Posterior vena cava (tissue), 2 donors: ENCODE results near the gene PIH1D1. TPM values are rescaled to one million over a fixed set of nuclear protein-coding genes. Genes with fewer than 3 reads are reported as not detected.
A peak's percentile ranks its signal among the peaks of the same experiment; 100 is the strongest.

ENCODE experiments used
- DNase-seq: peaks from one replicate; pipeline ENCODE4 v3.0.0-alpha.2; 2020; ENCODE audit warnings: low spot score
- intact Hi-C, 2 donors: fragments of 100-400 bp; cut with DNase I; formaldehyde crosslinking; loops; one replicate each; pipeline versions ENCODE4 v1.14.1 to v1.14.2; 2022 to 2023
- total RNA-seq, 2 donors: library from RNA; stranded (reverse); fragmentation: NEBNext Ultra II Directional; extraction: Animal tissue kit (Norgen Biotek cat#: 25700); gene quantifications; one replicate each; pipeline ENCODE4 v1.2.1, GENCODE V29; 2021
- donor health status: DM: yes; HTN: yes; CAD: no.
- donor health status: DM: yes; HTN: yes; CAD: no.

Gene PIH1D1
- total RNA-seq, 2 donors from 2014 or later, result 34.4 to 36.6 TPM

DNA sequence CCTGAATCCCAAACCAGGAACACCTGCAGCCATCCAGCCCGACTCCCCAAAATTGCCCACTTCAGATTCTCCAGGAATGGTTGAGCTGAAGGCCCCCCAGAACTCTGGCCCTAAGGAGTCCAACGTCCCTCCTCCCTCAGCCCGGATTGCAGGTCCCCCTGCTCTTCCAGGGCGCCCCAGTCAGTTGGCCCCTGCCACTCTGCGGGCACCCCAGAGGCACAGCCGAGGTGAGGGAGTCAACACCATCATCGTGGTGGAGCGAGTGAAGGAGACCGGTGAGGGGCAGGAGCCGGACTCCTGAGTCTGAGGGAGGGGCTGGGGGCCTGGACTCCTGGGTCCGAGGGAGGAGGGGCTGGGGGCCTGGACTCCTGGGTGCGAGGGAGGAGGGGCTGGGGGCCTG is 24.3 kb downstream of the PIH1D1 start:
- intact Hi-C loops, result no loop called here
- no peak for DNase-seq

DNA sequence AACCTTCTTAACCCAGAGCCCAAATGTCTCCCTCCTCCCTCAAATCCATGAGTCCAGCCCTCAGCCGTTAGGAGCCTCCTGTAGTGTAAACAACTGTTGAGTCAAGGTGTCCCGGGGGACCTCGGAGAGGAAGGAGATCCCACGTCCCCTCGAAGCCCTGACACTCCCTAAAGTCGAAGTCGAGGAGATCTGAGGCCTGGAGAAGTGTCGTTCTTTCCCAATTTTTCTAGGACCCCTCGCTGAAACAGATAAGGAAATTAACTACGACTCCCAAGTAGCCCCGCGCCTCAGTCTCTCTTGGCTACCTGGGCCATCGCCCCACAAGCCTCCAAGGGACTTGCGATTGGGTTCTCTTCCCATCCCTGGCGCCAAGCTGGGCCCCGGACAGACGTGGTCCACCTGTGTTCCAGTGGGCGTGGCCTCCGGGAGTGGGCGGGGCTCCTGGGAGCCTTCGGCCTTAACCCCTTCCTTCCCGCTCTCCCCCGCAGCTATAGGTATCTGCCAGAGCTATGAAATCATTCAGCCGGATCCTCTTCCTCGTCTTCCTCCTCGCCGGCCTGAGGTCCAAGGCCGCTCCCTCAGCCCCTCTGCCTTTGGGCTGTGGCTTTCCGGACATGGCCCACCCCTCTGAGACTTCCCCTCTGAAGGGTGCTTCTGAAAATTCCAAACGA is 25.6 kb downstream of the PIH1D1 start:
- intact Hi-C loops, result no loop called here

DNA sequence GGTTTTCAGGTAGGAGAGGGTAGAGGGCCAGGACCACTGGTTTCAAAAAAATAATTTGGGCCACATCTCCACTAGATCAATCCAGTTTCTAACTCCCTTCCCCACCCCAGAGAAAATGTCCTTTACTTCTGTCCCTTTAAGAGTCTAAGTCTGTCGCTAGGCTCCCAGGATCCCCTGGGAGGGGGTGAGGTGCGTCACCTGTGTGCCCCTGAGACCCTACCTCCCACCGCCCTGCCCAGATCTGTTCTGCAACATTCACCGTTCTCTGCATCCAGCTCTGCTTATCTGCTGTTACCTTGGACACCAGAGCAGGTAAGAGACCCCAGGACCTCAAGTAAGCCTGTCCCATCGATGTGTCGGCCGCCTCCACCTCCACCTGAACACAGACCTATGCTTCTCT is 26.4 kb downstream of the PIH1D1 start, which contains the start of gene GFY:
Gene GFY (plus strand): TSS at position 211 of the 400 bp plus-strand sequence. CDS start 1,043 bp downstream, outside the sequence.
- DNase-seq, result no peak
- intact Hi-C loops, result no loop called here

More for the DNA sequence above, 25.6 kb downstream of the PIH1D1 start:
- no peak for DNase-seq

DNA sequence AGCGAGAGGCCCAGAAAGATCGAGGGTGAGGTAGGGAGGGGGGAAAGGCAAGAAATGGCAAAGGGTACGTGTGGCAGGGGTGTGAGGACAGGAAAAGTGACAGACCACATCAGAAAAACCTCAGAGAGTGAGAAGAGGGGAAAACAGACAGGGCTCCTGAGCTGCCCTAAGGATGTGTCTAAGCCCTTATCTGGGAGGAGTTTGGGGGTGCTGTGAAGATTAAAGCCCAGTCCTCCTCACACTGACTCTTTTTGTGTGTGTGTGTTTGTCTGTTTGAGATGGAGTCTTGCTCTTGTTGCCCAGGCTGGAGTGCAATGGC is 27.7 kb downstream of the PIH1D1 start:
- no peak for DNase-seq
- intact Hi-C loops, result no loop called here

DNA sequence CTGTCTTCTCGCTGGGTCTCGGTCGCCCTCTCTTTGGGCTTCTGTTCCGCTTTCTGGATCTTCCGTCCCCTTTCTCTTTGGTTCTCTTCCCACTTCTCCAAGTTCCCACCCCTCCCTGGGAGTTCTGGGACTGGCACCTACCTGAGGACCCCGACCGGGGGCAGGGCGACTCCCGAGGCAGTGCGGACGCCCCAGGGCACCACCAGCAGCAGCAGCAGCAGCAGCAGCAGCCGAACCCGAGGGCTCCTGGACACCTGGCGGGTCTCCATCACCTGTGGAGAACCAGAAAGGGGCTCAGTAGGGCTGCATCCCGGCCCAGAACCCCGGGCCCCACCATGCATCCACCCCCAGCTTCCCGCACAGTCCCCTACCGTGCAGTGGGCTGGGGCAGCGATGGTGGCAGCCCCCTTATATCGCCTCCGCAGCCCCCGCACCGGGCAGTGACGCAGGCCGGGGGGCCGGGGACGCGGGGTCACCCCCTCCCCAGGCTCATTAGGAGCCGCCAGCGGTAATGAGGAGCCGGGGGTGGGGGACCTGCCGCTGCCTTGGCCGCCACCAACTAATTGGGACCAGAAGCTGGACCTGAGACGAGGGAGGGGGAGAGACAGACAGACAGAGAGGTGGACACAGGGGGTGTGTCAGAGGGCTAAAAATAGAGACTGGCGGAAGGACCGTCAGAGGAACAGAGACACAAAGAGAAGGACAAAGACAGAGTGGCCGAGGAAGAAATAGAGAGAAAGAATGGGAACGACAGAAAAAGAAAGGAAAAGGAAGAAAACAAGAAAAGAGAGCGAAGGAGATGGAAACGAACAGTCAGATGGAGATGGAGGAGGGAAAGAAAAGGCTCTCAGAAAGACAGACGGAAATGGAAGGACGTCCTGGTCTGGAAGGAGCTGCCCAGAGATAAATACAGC is 28.3 kb downstream of the PIH1D1 start, which contains the start of gene PTH2:
Gene PTH2 (minus strand): TSS at position 371 of the 914 bp plus-strand sequence. CDS start 102 bp downstream, at position 269.
- intact Hi-C loops, result no loop called here
- no peak for DNase-seq

DNA sequence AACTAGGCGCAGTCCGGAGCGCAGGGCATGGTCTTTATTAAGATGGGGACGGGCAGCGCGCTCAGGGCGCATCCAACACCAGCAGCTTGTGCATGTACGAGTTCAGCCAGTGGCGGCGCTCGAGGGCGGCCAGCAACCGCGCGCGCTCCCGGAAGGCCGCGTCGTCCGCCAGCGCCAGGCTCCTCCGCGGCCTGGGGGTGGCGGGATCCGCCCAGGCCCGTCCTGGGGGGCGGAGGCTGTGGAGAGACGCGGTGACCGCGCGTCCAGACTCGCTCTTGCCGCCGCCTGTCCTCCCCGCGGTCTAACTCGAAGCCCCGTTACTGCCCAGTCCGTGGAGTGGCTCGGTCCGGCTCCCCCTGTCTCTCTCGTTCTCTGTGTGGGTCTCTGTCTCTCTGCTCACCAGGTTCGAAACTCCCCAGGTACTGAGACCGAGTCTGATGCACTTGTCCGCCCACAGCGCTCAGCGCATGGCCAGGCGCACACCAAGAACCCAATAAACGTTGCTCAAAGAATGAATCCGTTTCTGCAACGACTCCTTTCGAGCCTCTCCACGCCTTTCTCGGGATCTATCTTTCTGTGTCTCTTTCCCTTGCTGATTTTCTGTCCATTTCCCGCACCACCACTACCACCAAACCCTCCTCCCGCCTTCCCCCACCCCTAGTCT is 29.1 kb downstream of the PIH1D1 start:
- intact Hi-C loops, result no loop called here

DNA sequence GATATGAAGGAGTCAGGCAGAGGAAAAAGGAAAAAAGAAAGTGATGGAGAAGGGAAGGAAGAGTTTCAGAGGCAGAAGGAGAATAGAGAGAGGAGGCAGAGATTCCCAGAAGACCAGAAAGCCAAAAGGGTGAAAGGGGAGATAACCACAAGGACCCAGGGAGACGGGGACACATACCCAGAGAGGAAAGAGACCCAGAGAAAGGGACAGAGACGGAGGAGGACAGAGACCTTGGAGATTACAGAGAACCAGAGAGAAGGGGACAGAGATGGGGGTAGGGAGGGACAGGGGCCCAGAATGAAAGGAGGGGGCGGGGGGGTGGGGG is 29.8 kb downstream of the PIH1D1 start:
- intact Hi-C loops, result no loop called here

More for the DNA sequence above, 29.1 kb downstream of the PIH1D1 start:
- no peak for DNase-seq

DNA sequence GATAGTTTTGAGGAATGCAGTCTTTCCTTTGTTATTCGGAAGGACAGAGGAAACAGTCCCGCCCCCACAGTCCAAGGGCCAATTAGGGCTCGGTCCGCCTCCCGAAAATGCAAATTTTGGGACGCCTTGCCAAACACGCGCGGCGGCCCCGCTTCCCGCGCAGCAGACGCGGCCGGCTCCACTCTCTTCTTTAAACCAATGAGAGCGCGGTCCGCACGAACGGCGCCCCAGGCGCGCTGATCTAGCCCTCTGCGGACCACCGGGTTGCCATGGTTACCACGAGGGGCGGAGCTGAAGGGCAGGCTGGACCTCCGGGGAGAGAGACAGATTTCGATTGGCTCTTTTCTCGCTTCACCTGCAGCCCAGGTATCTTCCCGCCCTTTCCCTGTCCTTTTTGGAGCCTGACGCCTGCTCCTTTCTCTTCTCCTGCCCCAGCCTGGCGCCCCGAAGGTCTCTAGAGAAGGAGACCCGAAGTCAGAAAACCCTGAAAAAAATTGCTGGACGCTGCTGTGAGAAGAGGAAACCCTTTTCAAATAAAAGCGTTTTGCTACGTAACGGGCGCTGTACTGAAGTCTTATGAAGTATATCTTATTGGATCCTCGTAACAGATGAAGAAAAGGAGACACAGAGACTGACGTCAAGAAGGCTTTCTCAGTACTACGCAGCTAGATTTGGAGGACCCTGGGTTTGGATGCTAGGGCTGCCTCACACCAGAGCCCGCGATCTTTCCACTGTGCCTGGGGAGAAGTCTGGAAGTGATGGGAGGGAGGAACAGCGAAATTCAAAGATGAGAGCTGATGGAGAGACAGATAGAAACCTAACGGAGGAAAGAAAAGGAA is 30.4 kb downstream of the PIH1D1 start:
- intact Hi-C loops, result no loop called here
- DNase-seq, result peak; percentile 85

More for the DNA sequence above, 29.8 kb downstream of the PIH1D1 start:
- DNase-seq, result no peak

DNA sequence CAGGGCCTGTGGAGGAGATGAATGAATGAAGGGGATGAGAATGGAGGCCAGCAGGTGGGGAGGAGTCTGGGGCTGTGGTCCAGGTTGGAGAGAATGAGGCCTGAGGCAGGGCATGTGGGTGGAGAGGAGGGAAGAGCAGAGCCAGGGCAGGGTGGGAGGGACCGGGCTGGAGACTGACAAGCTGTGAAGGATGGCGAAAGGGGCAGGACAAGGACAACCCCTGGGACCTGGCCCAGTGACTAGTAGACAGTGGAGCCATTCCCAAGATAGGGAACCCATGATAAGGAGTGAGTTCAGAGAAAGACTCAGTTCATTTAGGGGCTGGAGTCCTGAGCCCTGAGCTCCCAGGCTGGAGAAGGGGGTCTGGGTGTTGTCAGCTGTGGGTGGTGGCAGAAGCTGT is 31.4 kb downstream of the PIH1D1 start:
- intact Hi-C loops, result no loop called here
- DNase-seq, result no peak

DNA sequence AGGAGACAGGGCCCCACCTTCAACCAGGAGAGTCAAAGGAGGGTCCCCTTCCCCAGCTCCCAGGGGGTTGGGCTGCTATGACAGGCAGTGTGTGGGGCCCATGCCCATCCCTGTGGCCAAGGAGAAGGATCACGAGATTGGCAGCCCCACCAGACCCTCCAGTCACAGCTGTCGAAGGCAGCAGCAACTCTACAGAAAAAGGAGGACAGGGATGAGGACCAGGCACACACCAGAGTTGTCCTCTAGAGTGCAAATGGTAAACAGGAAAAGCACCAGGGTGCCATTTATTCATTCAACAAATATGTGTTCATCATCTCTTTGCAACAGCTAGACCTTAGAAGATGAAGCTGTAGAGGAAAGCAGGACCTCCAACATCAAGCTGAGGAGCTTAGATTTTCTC is 32.4 kb downstream of the PIH1D1 start:
- intact Hi-C loops, result no loop called here

DNA sequence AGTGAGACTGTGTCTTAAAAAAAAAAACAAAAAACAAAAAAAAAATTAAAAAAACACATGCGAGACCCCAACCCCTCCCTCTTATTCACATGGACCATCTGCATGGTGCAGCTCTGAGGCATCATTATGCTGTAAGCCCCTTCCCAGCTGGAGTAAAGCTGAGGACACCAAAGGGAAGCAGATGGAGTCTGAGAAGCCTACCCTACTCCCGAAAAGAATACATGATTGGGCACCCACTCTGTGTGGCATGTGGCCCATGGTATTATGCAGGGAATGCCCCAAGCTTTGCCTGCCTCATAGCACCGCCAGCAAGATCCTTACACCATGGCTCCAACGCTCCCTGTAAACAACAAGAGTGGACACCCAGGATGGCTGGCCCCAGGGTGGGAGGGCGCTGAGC is 33.1 kb downstream of the PIH1D1 start:
- DNase-seq, result no peak
- intact Hi-C loops, result no loop called here

More for the DNA sequence above, 32.4 kb downstream of the PIH1D1 start:
- DNase-seq, result no peak

DNA sequence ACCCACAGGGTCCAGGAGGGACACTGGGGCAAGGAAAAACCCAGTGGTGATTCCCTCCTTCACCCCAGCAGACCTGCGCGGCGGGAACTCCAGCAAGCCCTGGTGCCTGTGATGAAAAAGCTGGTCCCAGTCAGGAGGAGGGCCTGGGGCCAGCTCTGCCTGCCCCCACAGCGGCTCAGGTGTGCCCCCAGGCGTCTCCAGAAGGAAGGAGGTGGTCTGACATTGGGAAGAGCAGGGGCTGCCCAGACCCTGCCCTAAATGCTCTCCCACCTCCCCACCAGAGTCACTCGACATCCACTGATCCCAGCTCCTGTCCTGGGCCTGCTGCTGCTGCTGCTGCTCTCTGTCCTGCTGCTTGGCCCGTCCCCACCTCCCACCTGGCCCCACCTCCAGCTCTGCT is 34.5 kb downstream of the PIH1D1 start:
- intact Hi-C loops, result no loop called here
- no peak for DNase-seq

DNA sequence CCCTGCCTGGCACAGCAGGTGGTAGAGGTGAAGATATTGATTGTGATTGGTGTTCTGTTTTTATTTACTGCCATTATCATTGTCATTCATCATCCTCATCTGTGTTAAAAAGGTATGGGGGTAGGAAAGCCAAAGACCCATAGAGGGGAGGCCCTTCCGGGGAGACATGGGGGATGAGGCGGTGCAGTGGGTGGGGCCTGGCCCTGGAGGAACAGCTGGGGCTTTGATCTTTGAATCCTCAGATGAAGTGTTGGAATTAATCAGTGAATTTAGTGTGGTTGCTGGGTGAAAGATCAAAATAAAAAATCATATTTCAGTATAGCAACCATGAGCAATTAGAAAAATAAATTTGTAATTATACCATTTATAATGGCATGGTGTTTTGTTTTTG is 35.8 kb downstream of the PIH1D1 start:
- intact Hi-C loops, result no loop called here
- DNase-seq, result no peak

DNA sequence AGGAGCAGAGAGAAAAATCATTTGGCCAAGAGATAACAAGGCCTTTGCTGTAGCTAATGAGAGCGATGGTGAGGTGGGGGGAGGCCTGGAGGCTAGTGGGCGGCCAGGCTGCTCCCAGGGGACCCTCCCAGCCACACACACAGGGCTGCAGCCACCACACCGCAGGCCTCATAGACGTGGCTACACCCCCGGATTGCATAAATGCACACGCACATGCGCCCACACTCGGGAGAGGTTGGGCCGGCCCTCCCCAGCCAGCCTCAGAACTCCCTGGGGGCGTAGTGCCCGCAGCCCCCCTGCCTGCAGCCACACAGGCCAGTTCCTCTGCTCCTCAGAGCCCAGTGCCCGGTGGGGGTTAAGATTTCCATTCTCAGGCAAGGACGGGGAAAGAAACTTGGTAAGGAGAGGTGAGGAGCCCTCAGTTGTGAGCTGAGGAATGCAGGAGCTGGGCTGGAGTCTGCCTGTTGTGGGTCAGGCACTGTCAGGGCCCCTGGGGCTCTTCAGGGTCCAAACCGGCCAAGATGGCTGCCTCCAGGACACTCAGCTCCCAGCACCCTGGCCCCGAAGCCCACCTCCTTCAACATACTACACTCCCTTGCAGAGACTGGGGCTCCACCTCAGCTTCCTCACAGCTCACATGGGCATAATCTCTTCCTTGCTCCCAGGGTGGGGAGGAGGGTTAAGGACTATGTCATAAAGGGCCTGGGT is 36.4 kb downstream of the PIH1D1 start:
- intact Hi-C loops, result no loop called here

DNA sequence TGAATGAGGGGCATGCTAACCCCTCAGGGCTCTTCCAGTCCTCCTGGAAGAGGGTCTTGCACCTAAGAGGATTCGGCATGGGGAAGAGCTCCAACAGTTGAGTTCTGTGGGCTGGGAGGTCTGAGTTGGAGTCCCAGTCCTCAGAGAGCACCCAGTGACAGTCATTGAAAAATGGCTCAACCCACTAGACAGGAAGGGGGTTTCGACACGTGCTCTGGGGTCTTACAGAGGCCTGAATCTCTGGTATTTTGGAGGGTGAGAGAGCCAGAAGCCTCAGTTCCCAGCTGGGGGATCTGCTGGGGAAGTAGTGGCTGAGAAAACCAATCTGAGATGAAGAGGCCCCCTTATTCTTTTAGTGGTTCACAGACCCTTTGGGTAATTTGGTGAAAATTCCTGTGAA is 37.4 kb downstream of the PIH1D1 start:
- no peak for DNase-seq

More for the DNA sequence above, 36.4 kb downstream of the PIH1D1 start:
- no peak for DNase-seq

DNA sequence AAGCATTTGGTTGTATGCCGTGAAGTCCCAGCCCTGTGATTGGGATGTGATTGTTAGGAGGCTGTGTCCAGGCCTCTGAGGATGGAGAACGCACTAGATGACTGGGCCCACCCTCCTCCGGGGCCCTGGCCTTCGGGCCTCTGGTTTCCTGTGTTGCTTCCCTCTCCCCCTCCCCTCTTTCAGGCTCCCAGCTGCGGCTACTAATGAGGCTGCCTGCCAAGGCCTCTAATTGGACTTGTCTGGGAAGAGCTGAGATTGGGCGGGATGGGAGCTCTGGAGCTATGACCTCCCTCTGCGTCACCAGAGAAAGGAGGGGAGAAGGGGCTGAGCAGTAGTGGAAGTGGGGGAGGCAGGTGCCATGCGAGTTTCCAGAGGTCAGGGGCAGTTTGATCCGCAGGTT is 38.3 kb downstream of the PIH1D1 start:
- DNase-seq, result no peak
- intact Hi-C loops, result no loop called here

More for the DNA sequence above, 37.4 kb downstream of the PIH1D1 start:
- intact Hi-C loops, result no loop called here

DNA sequence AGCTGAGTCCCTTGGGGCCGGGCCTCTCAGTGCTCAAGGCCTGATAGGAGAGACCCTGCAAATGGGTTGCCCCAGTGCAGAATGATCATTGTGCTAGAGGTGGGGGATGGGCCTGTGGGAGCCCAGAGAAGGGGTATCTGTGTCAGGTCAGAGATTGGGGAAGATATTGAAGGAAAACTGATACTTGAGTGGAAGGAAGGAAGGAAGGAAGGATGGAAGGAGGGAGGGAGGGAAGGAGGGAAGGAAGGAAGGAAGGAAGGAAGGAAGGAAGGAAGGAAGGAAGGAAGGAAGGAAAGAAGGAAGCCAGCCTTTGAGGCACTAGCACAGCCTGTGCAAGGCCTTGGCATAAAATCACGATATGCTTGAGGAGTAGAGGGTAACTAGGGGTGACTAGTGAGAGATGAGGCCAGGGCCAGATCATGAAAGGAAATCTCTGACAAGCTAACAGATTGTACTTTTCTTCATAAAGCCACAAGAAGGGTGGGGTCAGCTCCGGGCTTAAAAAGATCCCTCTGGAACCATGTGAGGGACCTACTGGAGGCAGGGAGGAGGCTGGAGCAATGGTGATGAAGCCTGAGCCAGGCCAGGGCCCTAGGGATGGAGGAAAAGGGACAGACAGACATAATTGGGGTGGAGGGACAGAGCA is 39.8 kb downstream of the PIH1D1 start:
- no peak for DNase-seq
- intact Hi-C loops, result no loop called here

DNA sequence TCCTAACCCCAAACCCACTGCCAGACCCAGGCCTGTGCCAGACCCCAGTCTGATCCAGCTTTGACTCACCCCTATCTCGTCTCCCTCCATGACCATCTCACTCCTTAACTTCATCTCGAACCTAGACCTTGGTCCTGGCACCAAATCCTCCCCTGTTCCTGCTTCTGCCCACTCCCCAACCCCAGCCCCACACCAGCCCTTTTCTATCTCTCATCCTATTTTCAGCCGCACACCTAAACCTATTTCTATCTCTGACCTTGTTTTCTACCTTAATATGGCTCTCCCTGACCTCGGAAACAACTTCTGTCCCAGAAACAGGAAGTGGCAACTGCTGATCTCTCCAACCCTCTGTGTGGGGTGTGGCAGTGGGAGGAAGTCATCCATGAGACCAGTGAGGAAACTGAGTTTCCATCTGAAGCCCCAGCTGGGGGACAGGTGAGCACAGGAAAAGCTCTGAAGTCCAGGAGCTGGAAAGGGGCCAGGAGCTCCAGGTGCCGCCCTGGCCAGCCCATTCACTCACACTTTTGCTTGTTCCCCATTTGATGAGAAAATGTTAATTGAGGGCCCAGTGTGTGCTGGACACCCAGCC is 42.1 kb downstream of the PIH1D1 start:
- intact Hi-C loops, result no loop called here
- DNase-seq, result no peak
